GM12874 (cell line): ENCODE results near the gene KCNQ1.

Experiments
- CTCF ChIP-seq: IDR thresholded peaks from 2 replicates; pipeline ENCODE4 v1.5.1; 2011; ENCODE audit warnings: low read depth, mild to moderate bottlenecking, control low read depth, low read length, moderate library complexity; ENCODE audit not compliant: insufficient read depth

KCNQ1 gene

GRCh38 chr11:2537896-2538724 is 93.3 kb downstream of the KCNQ1 start:
- TF ChIP-seq CTCF = no peak

- TF ChIP-seq CTCF = no peak
These were observed 94.1 kb downstream of the KCNQ1 start for GRCh38 chr11:2538951-2539350.

- no peak for TF ChIP-seq CTCF
These were observed 94.8 kb downstream of the KCNQ1 start for GRCh38 chr11:2539371-2540222.

- no peak for TF ChIP-seq CTCF
These were observed 95.6 kb downstream of the KCNQ1 start for GRCh38 chr11:2540223-2540991.

GRCh38 chr11:2540992-2541680 is 96.3 kb downstream of the KCNQ1 start:
- no peak for TF ChIP-seq CTCF

- TF ChIP-seq CTCF = no peak
These were observed 97.1 kb downstream of the KCNQ1 start for GRCh38 chr11:2541881-2542361.
